Immature natural killer cell (primary cell): Measurements from ENCODE around the gene GRAMD2B. TPM values are rescaled to one million over a fixed set of nuclear protein-coding genes. Genes with fewer than 3 reads are reported as not detected.
"Not testable (repeated sequence)": the region's sequence is repeated elsewhere in the genome, so short reads cannot be mapped to it uniquely, and the experiment has no call there.

Experiments used
- DNase-seq, 3 donors: peaks; one replicate each; pipeline ENCODE4 v3.0.0; 2022; ENCODE audit warnings: mixed read lengths in 1 of 3
- H3K27ac Mint-ChIP-seq, 6 donors: one replicate each; pipeline ENCODE4 v1.8.0; 2020; ENCODE audit warnings: mixed read lengths in 6 of 6, mild to moderate bottlenecking in 5 of 6, inconsistent platforms in 4 of 6, moderate library complexity in 3 of 6
- H3K27me3 Mint-ChIP-seq, 3 donors: one replicate each; pipeline ENCODE4 v1.8.0; 2020 to 2021; ENCODE audit warnings: low read depth in 3 of 3, mild to moderate bottlenecking in 3 of 3, mixed read lengths in 3 of 3, moderate library complexity in 3 of 3, inconsistent platforms in 1 of 3
- H3K36me3 Mint-ChIP-seq, 3 donors: one replicate each; pipeline ENCODE4 v1.8.0; 2020; ENCODE audit warnings: mixed read lengths in 3 of 3, inconsistent platforms in 2 of 3, mild to moderate bottlenecking in 2 of 3
- H3K4me1 Mint-ChIP-seq, 2 donors: one replicate each; pipeline ENCODE4 v1.8.0; 2020; ENCODE audit warnings: inconsistent platforms in 2 of 2, mild to moderate bottlenecking in 2 of 2, mixed read lengths in 2 of 2, moderate library complexity in 1 of 2
- H3K4me3 Mint-ChIP-seq, 5 donors: one replicate each; pipeline ENCODE4 v1.8.0; 2020; ENCODE audit warnings: mild to moderate bottlenecking in 5 of 5, mixed read lengths in 5 of 5, inconsistent platforms in 3 of 5, moderate library complexity in 3 of 5
- H3K9me3 Mint-ChIP-seq, 6 donors: one replicate each; pipeline ENCODE4 v1.8.0; 2020; ENCODE audit warnings: mild to moderate bottlenecking in 6 of 6, mixed read lengths in 6 of 6, inconsistent platforms in 4 of 6, moderate library complexity in 3 of 6
- polyA plus RNA-seq, 3 donors: library from polyadenylated mRNA; unstranded; fragments of 300-500 nt; fragmentation: Illumina TruSeq; gene quantifications; one replicate each; pipeline ENCODE4 v1.2.3, GENCODE V29; 2021

GRAMD2B gene
- polyA plus RNA-seq, 3 donors from 2014 or later: 1.4 to 10.3 (median 4.4) TPM

DNA sequence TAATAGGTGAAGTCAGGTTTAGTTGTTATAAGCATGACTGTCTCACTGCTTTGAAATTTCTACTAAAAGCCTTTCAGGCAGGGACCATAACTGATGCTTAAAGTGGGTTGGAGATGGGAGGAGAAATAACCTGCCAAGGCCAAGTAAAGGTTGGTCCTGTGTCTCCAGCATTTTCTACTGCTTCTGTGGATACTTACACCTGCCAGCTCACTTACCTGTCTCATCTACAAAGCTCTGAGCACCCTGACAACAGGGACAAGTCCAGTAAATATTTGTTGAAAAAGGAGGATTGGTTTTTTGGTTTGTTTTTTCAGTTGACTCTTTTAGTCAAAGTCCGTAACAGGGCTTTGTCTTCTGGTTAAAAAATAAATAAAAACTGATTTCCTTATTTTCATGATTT, 38.6 kb downstream of the GRAMD2B start:
- H3K4me1 Mint-ChIP-seq: peaks cover 6 to 9% of the 10 kb centered on the region in 2 donors
- H3K4me3 Mint-ChIP-seq: no peak overlapping the region
- peaks cover 1 to 2% (median 1%) of the 10 kb centered on the region in 3 donors for H3K27me3 Mint-ChIP-seq
- peaks cover 0 to 6% (median 5%) of the 10 kb centered on the region in 3 donors for H3K36me3 Mint-ChIP-seq
- no peak for DNase-seq
- H3K9me3 Mint-ChIP-seq: no peaks in the 10 kb centered on the region
- no peak overlapping the region for H3K27ac Mint-ChIP-seq

DNA sequence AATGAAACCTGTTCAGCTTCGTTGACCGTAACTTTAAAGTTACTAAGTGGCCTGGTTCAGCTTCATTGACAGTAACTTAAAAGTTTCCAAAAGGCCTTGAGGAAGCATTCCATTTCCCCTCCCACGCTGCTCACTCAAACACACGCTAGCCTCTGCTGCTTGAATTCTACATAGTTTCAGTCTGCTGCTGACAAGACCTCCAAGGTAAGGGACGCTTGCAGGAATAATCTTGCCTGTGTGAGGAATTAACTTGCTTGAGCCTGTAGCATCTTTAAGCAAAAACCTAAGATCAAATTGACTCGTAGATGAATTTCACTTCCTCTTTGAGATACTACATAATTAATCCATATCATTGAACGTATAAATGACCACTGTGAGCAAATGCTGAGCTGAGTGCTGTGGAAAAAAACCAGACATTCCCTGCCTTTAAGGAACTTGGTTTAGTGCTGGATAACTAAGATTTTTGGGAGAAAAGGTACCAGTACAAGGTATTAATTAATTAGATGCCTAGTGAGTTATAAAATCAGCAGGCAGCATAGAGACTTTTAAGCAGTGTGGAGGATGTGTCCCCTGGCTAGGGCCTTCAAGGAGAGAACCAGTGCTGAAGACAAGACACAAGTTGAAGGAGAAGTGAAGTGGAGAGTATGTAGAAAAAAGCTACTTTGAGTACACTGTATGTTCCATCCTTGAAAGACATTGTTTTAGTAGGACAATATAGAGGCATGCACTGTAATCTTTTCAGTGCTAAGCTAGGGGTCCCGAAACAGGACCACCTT, 39.2 kb downstream of the GRAMD2B start:
- Mint-ChIP-seq H3K4me3 (no peak overlapping the region), H3K9me3 (no peaks in the 10 kb centered on the region), H3K27ac (no peak overlapping the region), H3K36me3 (peaks cover 0 to 5% (median 4%) of the 10 kb centered on the region in 3 donors), H3K27me3 (peaks cover 1 to 2% (median 1%) of the 10 kb centered on the region in 3 donors), H3K4me1 (peaks cover 6 to 9% of the 10 kb centered on the region in 2 donors)
- DNase-seq: no peak

DNA sequence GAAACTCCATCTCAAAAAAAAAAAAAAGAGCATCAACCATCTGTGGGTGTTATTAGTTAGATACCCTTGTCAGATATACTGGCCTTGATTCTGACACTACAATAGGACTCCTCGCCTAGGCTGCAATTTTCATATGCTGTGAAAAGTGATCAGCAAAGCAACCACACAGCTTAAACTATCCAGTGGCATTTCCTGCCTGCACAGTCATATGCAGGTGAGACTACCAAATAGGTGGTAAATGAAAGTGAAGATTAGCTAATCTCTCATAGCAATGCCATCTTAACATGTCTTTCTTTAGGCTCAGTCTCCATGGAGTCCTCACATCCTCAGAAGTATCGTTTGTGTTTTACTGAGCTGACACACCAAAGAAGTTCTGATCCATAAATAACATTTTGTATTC, 40.8 kb downstream of the GRAMD2B start:
- Mint-ChIP-seq H3K27ac (no peak overlapping the region), H3K4me1 (peaks cover under 1% of the 10 kb centered on the region in 2 donors), H3K9me3 (no peaks in the 10 kb centered on the region), H3K4me3 (no peak overlapping the region), H3K36me3 (peaks cover 0 to 5% (median 0%) of the 10 kb centered on the region in 3 donors), H3K27me3 (peaks cover 1 to 2% (median 1%) of the 10 kb centered on the region in 3 donors)
- DNase-seq: no peak

DNA sequence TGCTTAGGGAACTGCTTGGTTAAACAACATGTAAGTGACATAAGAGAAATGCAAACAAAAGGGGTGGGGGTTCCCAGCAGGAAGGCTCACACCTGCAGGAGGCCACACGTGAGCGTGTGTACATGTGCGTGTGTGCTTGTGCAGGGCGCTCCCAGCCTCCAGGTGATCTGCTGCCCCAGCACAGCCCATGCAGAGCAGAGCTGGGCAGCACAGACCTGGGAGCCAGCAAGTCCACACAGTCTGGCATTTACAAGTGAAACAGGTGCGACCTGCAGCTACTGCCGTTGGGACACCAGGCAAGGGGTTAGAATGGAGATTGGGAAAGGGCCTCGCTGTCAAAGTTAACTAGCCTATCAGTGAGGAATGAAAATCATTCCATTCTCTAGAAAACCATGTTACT, 41.8 kb downstream of the GRAMD2B start:
- no peak for DNase-seq
- Mint-ChIP-seq H3K36me3 (peaks cover 0 to 5% (median 0%) of the 10 kb centered on the region in 3 donors), H3K4me1 (no peaks in the 10 kb centered on the region), H3K27ac (no peak overlapping the region), H3K27me3 (peaks cover 1 to 2% (median 1%) of the 10 kb centered on the region in 3 donors), H3K9me3 (no peaks in the 10 kb centered on the region), H3K4me3 (no peak overlapping the region)

DNA sequence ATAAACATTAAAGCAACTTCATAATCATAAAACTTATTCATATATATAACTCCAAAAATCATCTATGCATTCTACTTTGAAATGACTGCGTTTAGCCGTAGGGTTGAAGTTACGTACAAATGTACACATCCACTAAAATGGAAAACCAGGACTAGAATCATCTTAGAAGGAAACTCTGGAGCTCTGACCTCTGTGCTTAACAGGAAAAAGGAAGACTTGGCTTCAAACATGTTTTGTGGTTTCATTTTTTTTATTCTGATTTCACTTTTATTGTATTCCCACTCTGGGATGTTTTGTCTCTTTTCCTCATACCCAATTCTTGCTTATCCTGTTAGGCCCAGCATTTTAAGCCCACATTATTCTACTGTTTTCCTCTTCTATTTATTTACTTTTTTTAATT, 44.9 kb downstream of the GRAMD2B start:
- Mint-ChIP-seq H3K4me1 (no peaks in the 10 kb centered on the region), H3K27ac (no peak overlapping the region), H3K4me3 (no peak overlapping the region), H3K27me3 (peaks cover 0 to 1% (median 1%) of the 10 kb centered on the region in 3 donors), H3K9me3 (no peaks in the 10 kb centered on the region), H3K36me3 (peaks cover 5 to 11% (median 6%) of the 10 kb centered on the region in 3 donors)
- no peak for DNase-seq

DNA sequence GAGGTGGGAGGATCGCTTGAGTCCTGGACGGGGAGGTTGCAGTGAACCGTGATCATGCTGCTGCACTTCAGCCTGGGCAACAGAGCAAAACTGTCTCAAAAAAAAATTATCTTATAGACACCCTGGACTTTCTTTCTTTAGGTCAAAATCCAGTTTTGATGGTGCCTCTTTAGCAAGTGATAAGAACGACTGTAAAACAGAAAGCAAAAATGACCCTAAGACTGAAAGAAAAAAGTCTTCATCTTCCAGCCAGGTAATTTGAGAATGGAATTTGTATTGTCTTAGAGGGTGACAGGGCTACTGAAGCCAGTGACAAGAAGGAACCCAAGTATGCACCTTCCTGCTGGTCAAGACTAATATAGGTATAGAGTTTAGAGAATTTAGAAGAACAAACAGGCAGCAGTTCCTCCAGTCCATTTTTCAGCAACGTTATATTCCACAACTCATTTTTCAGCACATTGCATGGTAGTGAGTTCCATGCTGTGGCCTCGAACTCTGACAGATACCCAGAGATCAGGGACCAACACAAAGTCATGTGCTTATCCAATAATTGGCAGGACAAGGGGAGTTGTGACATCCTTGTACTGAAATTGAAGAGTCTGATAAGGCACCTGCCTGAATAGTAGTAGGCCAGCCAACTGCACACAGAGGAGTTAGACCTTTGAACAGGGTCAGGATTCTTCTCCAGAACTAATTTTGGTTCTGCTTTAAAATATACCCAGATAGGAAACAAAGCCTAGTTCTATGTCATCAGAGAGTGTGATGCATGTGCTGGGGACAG, 46.5 kb downstream of the GRAMD2B start:
- DNase-seq: no peak
- H3K9me3 Mint-ChIP-seq: no peaks in the 10 kb centered on the region
- H3K27me3 Mint-ChIP-seq: no peaks in the 10 kb centered on the region
- H3K27ac Mint-ChIP-seq: no peak overlapping the region
- H3K36me3 Mint-ChIP-seq: peaks cover 6 to 15% (median 10%) of the 10 kb centered on the region in 3 donors
- H3K4me1 Mint-ChIP-seq: no peaks in the 10 kb centered on the region
- H3K4me3 Mint-ChIP-seq: no peak overlapping the region

DNA sequence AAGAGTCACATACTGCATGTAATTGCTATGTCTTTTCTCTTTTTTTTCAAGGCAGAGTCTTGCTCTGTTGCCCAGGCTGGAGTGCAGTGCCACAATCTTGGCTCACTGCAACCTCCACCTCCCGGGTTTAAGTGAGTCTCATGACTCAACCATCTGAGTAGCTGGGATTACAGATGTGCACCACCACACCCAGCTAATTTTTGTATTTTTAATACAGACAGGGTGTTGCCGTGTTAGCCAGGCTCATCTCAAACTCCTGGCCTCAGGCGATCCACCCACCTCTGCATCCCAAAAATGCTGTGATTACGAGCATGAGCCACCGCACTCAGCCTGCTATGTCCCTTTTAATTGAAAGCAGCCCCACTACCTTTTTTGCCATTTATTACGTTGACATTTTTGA, 47.3 kb downstream of the GRAMD2B start:
- not testable (repeated sequence) for H3K4me3 Mint-ChIP-seq, H3K9me3 Mint-ChIP-seq, H3K27ac Mint-ChIP-seq, H3K4me1 Mint-ChIP-seq, DNase-seq, H3K27me3 Mint-ChIP-seq
- H3K36me3 Mint-ChIP-seq: peaks cover 10 to 19% (median 14%) of the 10 kb centered on the region in 3 donors

DNA sequence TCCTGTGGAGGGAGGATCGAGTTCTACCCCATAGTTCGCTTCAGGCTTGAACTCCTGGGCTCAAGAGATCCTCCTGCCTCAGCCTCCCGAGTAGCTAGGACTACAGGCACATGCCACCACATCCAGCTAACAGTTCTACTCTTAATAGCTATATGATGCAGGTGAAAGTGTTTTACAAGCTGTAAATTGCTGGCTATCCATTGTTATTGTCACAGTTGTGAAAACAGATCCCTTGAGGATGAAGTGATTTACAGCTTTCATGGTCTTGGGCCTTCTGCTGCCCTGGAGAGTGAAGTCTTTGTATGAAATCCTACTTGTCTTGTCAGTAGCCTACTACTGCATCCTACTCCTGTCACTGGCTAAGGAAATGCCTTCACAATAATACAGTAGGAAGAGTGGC, 48.0 kb downstream of the GRAMD2B start:
- H3K4me3 Mint-ChIP-seq: no peak overlapping the region
- no peaks in the 10 kb centered on the region for H3K4me1 Mint-ChIP-seq
- no peak overlapping the region for H3K27ac Mint-ChIP-seq
- H3K27me3 Mint-ChIP-seq: no peaks in the 10 kb centered on the region
- peaks cover 12 to 21% (median 14%) of the 10 kb centered on the region in 3 donors for H3K36me3 Mint-ChIP-seq
- H3K9me3 Mint-ChIP-seq: no peaks in the 10 kb centered on the region
- no peak for DNase-seq

DNA sequence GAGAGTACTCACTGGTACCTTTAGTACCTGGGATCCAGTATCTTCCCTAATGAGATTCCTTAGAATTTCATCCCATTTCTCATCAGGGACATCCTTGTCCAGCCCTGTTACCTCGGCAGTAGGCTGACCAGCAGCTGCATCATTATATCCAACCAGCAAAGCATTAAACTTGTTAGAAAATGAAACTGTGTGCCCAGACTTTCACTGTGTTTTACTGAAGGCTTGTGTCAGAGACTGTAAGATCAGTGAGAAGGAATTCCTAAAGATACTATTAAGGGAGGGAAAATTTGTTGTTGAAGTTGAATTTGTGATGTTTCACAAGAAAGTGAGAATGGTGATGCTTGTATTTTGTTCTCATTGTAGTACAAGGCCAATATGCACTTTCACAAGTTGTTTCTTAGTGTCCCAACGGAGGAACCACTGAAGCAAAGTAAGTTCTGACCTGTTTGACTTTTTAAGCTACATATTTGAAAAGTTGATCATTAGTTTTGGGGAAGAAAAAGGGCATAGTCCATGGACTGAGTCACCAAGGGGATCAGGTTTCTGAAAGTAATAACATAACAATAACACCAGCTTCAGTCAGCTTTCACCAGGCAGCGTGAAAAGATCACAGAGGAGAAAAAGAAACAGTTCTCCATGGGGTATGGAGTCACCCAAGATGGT, 48.8 kb downstream of the GRAMD2B start:
- H3K27ac Mint-ChIP-seq: no peak overlapping the region
- no peak for DNase-seq
- no peaks in the 10 kb centered on the region for H3K27me3 Mint-ChIP-seq
- peaks cover 13 to 27% (median 14%) of the 10 kb centered on the region in 3 donors for H3K36me3 Mint-ChIP-seq
- H3K4me3 Mint-ChIP-seq: no peak overlapping the region
- H3K9me3 Mint-ChIP-seq: no peaks in the 10 kb centered on the region
- H3K4me1 Mint-ChIP-seq: no peaks in the 10 kb centered on the region

DNA sequence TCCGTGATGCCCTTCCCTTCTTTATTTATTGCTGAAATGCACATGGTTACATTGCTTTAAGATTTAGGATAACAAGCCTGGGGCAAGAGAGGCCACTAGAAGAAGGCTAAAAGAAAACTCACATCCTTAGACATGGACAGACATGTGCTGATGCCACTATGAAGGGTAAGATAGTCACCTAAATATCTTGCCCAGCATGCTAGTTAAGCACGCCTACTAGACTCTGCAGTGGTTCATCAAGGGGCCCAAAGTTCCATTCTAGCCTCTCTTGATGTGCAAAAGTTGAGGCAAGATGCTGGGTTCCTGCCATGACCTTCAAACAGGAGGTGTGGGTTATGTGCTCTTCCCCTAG, 49.3 kb downstream of the GRAMD2B start:
- H3K9me3 Mint-ChIP-seq: no peaks in the 10 kb centered on the region
- H3K27ac Mint-ChIP-seq: no peak overlapping the region
- peaks cover 14 to 29% (median 15%) of the 10 kb centered on the region in 3 donors for H3K36me3 Mint-ChIP-seq
- no peaks in the 10 kb centered on the region for H3K4me1 Mint-ChIP-seq
- H3K27me3 Mint-ChIP-seq: no peaks in the 10 kb centered on the region
- H3K4me3 Mint-ChIP-seq: no peak overlapping the region
- DNase-seq: no peak

DNA sequence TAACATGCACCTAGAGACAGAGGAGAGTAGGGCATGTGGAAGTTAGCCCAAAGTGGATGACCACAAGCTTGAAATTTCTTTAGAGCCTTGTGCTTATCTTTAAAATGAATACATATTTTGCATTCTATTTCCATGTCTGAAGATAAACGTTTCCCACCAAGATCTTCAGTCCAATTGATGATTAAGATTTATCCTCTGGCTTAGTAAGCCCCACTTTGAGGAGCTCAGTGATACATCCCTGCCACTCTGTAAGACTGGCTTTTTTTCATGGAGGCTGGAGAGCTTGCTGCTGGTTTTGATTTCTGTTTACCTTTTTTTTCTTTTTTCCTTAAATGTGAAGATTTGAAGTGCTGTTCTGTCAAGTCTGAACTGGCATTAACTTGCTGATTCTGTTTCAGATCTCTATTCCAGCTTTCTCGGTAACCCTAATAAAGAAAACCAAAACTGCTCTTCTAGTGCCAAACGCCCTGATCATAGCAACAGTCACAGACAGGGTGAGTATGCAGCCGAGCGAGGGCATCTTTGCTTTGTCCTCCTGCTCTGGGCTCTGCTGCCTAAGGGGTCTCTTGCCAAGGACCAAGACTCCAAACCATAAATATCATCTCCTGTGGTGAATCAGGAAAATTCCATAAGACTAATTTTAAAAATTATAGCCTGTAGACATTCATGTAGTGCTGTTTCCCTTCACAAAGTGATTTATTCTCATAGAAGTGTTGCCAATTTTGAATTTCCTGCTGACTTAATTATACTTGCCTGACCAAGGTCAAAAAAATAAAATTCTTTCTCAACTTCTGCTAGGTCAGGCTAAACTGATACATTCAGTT, 54.3 kb downstream of the GRAMD2B start:
- Mint-ChIP-seq H3K27ac (no peak overlapping the region), H3K4me1 (no peaks in the 10 kb centered on the region), H3K27me3 (no peaks in the 10 kb centered on the region), H3K36me3 (peaks cover 18 to 46% (median 27%) of the 10 kb centered on the region in 3 donors), H3K9me3 (no peaks in the 10 kb centered on the region), H3K4me3 (no peak overlapping the region)
- no peak for DNase-seq

DNA sequence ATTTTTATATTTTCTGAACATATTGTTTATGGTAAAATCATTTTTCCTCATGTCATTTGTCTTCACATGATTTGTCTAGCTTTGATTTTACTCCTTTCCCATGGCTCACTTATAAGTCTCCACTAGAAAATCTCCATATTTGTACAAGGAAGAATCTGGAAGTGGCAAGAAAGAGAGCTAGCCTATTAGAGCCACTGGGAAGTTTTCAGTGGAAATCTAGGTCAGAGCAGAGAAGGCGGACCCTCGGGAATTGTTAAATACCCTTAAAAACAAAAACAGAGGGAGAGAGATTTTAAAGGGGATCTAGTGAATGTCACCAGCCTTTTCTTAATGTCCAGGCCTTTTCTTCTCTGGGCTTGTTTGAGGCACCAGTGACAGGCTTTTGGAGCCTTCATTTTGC, 56.6 kb downstream of the GRAMD2B start:
- Mint-ChIP-seq H3K9me3 (no peaks in the 10 kb centered on the region), H3K27me3 (no peaks in the 10 kb centered on the region), H3K27ac (no peak overlapping the region), H3K36me3 (peaks cover 24 to 45% (median 42%) of the 10 kb centered on the region in 3 donors), H3K4me1 (no peaks in the 10 kb centered on the region), H3K4me3 (no peak overlapping the region)
- no peak for DNase-seq

DNA sequence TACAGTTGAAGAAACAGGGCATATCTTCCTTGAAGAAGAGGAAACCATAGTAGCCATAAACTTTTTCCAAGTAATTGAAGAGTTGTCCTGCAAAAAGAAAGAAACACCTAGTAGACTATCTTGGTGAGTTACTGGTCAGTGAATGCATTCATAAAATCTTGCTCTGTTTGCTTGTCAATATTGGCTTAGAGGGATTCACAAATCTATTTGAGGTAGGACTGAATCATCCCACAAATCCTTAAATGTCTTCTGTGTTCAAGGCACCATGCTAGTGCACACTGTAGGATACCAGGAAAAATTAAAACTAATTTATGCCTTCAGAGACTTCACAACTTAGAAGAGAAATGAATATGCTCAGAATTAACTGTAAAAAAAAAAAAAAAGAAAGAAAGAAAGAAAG, 57.6 kb downstream of the GRAMD2B start:
- Mint-ChIP-seq H3K36me3 (peaks cover 22 to 45% (median 42%) of the 10 kb centered on the region in 3 donors), H3K9me3 (no peaks in the 10 kb centered on the region), H3K27me3 (no peaks in the 10 kb centered on the region), H3K4me3 (no peak overlapping the region), H3K27ac (no peak overlapping the region), H3K4me1 (no peaks in the 10 kb centered on the region)
- DNase-seq: no peak
